ENCODE data around the gene MIPEP.

DNA sequence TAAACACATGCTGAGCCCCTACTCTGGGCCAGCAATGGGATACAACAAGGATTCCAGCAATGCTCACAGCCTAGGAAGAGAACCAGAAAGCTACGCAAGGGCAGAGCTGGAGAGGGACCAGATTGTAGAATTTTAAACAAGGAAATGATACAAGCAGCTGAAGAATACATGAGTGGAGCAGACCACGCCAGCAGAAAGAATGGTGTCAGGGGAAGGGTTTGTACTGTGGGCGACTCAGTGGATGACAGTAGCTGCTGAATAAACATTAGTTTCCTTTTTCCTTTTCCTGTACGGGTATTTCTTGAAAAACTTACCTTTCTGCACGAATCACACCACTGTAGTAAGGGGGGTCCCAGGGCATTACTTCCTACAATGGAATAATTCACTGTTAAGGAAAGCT is 30.7 kb downstream of the MIPEP start:
- TF ChIP-seq, protein P1, sequence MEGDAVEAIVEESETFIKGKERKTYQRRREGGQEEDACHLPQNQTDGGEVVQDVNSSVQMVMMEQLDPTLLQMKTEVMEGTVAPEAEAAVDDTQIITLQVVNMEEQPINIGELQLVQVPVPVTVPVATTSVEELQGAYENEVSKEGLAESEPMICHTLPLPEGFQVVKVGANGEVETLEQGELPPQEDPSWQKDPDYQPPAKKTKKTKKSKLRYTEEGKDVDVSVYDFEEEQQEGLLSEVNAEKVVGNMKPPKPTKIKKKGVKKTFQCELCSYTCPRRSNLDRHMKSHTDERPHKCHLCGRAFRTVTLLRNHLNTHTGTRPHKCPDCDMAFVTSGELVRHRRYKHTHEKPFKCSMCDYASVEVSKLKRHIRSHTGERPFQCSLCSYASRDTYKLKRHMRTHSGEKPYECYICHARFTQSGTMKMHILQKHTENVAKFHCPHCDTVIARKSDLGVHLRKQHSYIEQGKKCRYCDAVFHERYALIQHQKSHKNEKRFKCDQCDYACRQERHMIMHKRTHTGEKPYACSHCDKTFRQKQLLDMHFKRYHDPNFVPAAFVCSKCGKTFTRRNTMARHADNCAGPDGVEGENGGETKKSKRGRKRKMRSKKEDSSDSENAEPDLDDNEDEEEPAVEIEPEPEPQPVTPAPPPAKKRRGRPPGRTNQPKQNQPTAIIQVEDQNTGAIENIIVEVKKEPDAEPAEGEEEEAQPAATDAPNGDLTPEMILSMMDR (IDR thresholded peaks at IDR 0.05 in 2 of 3, conservative IDR thresholded peaks at IDR 0.05 in 1 of 3; ENCODE audit: control insufficient read depth in 2 of 3, extremely low read depth in 1 of 3, insufficient read depth in 1 of 3, low read depth in 3 of 3, low read length in 3 of 3): no peak
- TF ChIP-seq SP1 (IDR thresholded peaks at IDR 0.05; ENCODE audit: low read depth, low read length) (no peak), TCF12 (IDR thresholded peaks at IDR 0.05; ENCODE audit: low read depth, low read length) (no peak), FOXM1 (IDR thresholded peaks at IDR 0.05; ENCODE audit: low read depth, low read length) (no peak), EED (IDR thresholded peaks at IDR 0.05; ENCODE audit: low read depth) (no peak), LARP7 (IDR thresholded peaks at IDR 0.05) (no peak), ATF7 (IDR thresholded peaks at IDR 0.05; ENCODE audit: low read depth) (no peak), RUNX3 (IDR thresholded peaks at IDR 0.05; ENCODE audit: low read length) (no peak), POLR2AphosphoS5 (IDR thresholded peaks at IDR 0.05; ENCODE audit: low read length) (no peak), SPI1 (IDR thresholded peaks at IDR 0.05; ENCODE audit: borderline replicate concordance, insufficient read depth, low read depth, low read length) (no peak)

All from GM12878 (cell line).